Liver (tissue), 9 donors: Measurements from ENCODE around the gene DNAH3. TPM values are rescaled to one million over a fixed set of nuclear protein-coding genes. Genes with fewer than 3 reads are reported as not detected.

Source experiments
- DNase-seq: peaks from one replicate; pipeline ENCODE4 v3.0.0-alpha.2; 2017; ENCODE audit warnings: low spot score
- H3K27ac ChIP-seq, 2 donors: one replicate each; pipeline ENCODE4 v1.7.0; 2013; ENCODE audit warnings: inconsistent platforms in 2 of 2, low read length in 2 of 2, control low read depth in 1 of 2, low read depth in 1 of 2, mild to moderate bottlenecking in 1 of 2
- H3K27me3 ChIP-seq, 4 donors: one replicate each; pipeline versions ENCODE4 v1.6.1 to v1.7.0; 2013; ENCODE audit warnings: low read length in 3 of 4, inconsistent platforms in 1 of 4, mild to moderate bottlenecking in 1 of 4, moderate library complexity in 1 of 4; ENCODE audit not compliant: control insufficient read depth in 4 of 4, insufficient read depth in 4 of 4
- H3K36me3 ChIP-seq, 4 donors: one replicate each; pipeline versions ENCODE4 v1.6.1 to v1.7.0; 2013; ENCODE audit warnings: low read length in 3 of 4, mild to moderate bottlenecking in 3 of 4, low read depth in 1 of 4, moderate library complexity in 1 of 4; ENCODE audit not compliant: control insufficient read depth in 4 of 4, insufficient read depth in 3 of 4
- H3K4me1 ChIP-seq, 4 donors: one replicate each; pipeline versions ENCODE4 v1.6.1 to v1.7.0; 2013; ENCODE audit warnings: low read length in 3 of 4, mild to moderate bottlenecking in 3 of 4, moderate library complexity in 1 of 4; ENCODE audit not compliant: control insufficient read depth in 4 of 4, insufficient read depth in 4 of 4
- H3K4me3 ChIP-seq, 3 donors: one replicate each; pipeline versions ENCODE4 v1.6.1 to v1.7.0; 2013; ENCODE audit warnings: low read length in 3 of 3, control low read depth in 1 of 3, low read depth in 1 of 3, mild to moderate bottlenecking in 1 of 3
- H3K9ac ChIP-seq, 2 donors: one replicate each; pipeline ENCODE4 v1.7.0; 2013; ENCODE audit warnings: low read length in 2 of 2, mild to moderate bottlenecking in 2 of 2, moderate library complexity in 2 of 2, control low read depth in 1 of 2, low read depth in 1 of 2
- H3K9me3 ChIP-seq, 4 donors: one replicate each; pipeline versions ENCODE4 v1.6.1 to v1.7.0; 2013; ENCODE audit warnings: low read length in 3 of 4; ENCODE audit not compliant: control insufficient read depth in 4 of 4
- FOXA1 ChIP-seq: IDR thresholded peaks from 2 replicates; pipeline ENCODE4 v1.6.1; 2016; ENCODE audit warnings: antibody characterized with exemption
- FOXA2 ChIP-seq: IDR thresholded peaks from 2 replicates; pipeline ENCODE4 v1.6.1; 2016; ENCODE audit warnings: antibody characterized with exemption
- HNF4A ChIP-seq, 2 donors: conservative IDR thresholded peaks; 2 replicates each; pipeline ENCODE4 v1.6.1; 2016; ENCODE audit warnings: antibody characterized with exemption in 2 of 2, mild to moderate bottlenecking in 2 of 2
- JUND ChIP-seq, 2 donors: IDR thresholded peaks; 2 replicates each; pipeline ENCODE4 v1.6.1; 2016; ENCODE audit warnings: antibody characterized with exemption in 2 of 2
- TAF1 ChIP-seq: conservative IDR thresholded peaks from 2 replicates; pipeline ENCODE4 v1.6.1; 2016; ENCODE audit warnings: antibody characterized with exemption, mild to moderate bottlenecking
- YY1 ChIP-seq: IDR thresholded peaks from 2 replicates; pipeline ENCODE4 v1.6.1; 2016; ENCODE audit warnings: antibody characterized with exemption, mild to moderate bottlenecking
- WGBS: extraction: QIAGEN DNeasy Blood & Tissue Kit; methylation state at CpG from one replicate; pipeline ENCODE4 v1.1.7; 2013; 5-methylcytosine and 5-hydroxymethylcytosine counted together
- polyA plus RNA-seq, 2 donors: library from polyadenylated mRNA; stranded (reverse) in 1 of 2; unstranded in 1 of 2; fragments of 200-250 nt in 1 of 2; fragments of >200 nt in 1 of 2; fragmentation: Nextera tagmentation in 1 of 2; extraction: Ambion mirVana in 1 of 2; gene quantifications; one replicate each; pipeline versions ENCODE4 v1.2.1 to v1.2.3, GENCODE V29; 2013 to 2015
- total RNA-seq, 2 donors: library from RNA; depleted of rRNA; stranded (reverse); fragments of >200 nt; gene quantifications; one replicate each; pipeline ENCODE4 v1.2.3, GENCODE V29; 2014
- TF ChIP-seq, protein P1 (sequence below): IDR thresholded peaks from 2 replicates; pipeline ENCODE4 v1.6.1; 2016; ENCODE audit warnings: antibody characterized with exemption, mild to moderate bottlenecking
- donor health status: healthy.
- donor health status: healthy.
- donor health status: healthy.
- donor health status: healthy.
- donor health status: healthy.

DNAH3 gene
- total and polyA plus RNA-seq, 4 donors: not detected

GRCh38 chr16:20925751-20926150 is 224.9 kb downstream of the DNAH3 start:
- no peak for DNase-seq
- Histone ChIP-seq H3K4me1 (no peaks in the 10 kb centered on the region), H3K9me3 (no peaks in the 10 kb centered on the region), H3K27ac (no peak overlapping the region), H3K36me3 (peaks cover 0 to 11% (median 9%) of the 10 kb centered on the region in 4 donors), H3K4me3 (no peak overlapping the region), H3K9ac (no peak overlapping the region), H3K27me3 (no peaks in the 10 kb centered on the region)
- TF ChIP-seq YY1 (no peak), TAF1 (no peak), HNF4A (conservative IDR thresholded peaks at IDR 0.05) (peak; percentile 44 to 61)
- 96% methylated on average over 1 of the region's 1 CpG for WGBS

DNA sequence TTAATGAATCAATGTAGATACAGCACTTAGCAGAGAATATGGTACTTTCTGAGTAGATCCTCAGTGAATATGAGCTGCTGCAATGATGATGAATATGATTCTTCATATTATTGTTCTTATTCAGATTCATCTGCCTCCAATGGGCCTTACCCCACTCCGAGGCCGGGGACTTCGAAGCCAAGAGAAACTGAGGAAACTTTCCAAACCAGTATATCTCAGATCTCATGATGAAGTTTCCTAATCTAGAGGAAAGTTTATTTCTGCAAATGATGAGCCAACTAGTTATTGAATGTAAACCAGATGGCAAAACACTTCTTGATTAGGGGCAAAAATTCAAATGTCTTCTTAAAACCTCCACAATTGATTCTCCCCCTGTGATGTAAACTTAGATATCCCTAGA is 226.8 kb downstream of the DNAH3 start:
- no peaks in the 10 kb centered on the region for H3K9me3 ChIP-seq
- H3K27me3 ChIP-seq: no peaks in the 10 kb centered on the region
- peaks cover 2 to 14% (median 10%) of the 10 kb centered on the region in 4 donors for H3K36me3 ChIP-seq
- DNase-seq: no peak
- peaks cover 0 to 4% (median 2%) of the 10 kb centered on the region in 4 donors for H3K4me1 ChIP-seq
- TF ChIP-seq JUND (IDR thresholded peaks at IDR 0.05) (no peak), FOXA1 (no peak), YY1 (no peak)
- TF ChIP-seq, protein P1, sequence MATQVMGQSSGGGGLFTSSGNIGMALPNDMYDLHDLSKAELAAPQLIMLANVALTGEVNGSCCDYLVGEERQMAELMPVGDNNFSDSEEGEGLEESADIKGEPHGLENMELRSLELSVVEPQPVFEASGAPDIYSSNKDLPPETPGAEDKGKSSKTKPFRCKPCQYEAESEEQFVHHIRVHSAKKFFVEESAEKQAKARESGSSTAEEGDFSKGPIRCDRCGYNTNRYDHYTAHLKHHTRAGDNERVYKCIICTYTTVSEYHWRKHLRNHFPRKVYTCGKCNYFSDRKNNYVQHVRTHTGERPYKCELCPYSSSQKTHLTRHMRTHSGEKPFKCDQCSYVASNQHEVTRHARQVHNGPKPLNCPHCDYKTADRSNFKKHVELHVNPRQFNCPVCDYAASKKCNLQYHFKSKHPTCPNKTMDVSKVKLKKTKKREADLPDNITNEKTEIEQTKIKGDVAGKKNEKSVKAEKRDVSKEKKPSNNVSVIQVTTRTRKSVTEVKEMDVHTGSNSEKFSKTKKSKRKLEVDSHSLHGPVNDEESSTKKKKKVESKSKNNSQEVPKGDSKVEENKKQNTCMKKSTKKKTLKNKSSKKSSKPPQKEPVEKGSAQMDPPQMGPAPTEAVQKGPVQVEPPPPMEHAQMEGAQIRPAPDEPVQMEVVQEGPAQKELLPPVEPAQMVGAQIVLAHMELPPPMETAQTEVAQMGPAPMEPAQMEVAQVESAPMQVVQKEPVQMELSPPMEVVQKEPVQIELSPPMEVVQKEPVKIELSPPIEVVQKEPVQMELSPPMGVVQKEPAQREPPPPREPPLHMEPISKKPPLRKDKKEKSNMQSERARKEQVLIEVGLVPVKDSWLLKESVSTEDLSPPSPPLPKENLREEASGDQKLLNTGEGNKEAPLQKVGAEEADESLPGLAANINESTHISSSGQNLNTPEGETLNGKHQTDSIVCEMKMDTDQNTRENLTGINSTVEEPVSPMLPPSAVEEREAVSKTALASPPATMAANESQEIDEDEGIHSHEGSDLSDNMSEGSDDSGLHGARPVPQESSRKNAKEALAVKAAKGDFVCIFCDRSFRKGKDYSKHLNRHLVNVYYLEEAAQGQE: no peak
- no peak overlapping the region for H3K9ac ChIP-seq
- no peak overlapping the region for H3K4me3 ChIP-seq
- no peak overlapping the region for H3K27ac ChIP-seq
- 96% methylated on average over 3 of the region's 3 CpGs for WGBS

- WGBS: 100% methylated on average over 2 of the region's 2 CpGs
- no peaks in the 10 kb centered on the region for H3K27me3 ChIP-seq
- H3K4me1 ChIP-seq: peaks cover 2 to 8% (median 5%) of the 10 kb centered on the region in 4 donors
- H3K36me3 ChIP-seq: peaks cover 2 to 14% (median 10%) of the 10 kb centered on the region in 4 donors
- no peak for DNase-seq
- no peak overlapping the region for H3K27ac ChIP-seq
- no peak overlapping the region for H3K9ac ChIP-seq
- TF ChIP-seq JUND (IDR thresholded peaks at IDR 0.05) (no peak), FOXA2 (no peak), HNF4A (conservative IDR thresholded peaks at IDR 0.05) (no peak)
- TF ChIP-seq, protein P1: no peak
- no peak overlapping the region for H3K4me3 ChIP-seq
- no peaks in the 10 kb centered on the region for H3K9me3 ChIP-seq
Measured at GRCh38 chr16:20920799-20921198, 229.8 kb downstream of the DNAH3 start.
